Spleen (tissue), 11 donors: Measurements from ENCODE around the gene TCP11L2. TPM values are rescaled to one million over a fixed set of nuclear protein-coding genes. Genes with fewer than 3 reads are reported as not detected.

Experiments used
- DNase-seq: peaks from one replicate; pipeline ENCODE4 v3.0.0-alpha.2; 2020
- H3K27ac ChIP-seq, 8 donors: fragments of 200-600 bp; sonication (generic) in 7 of 8; 1 replicate in 4 of 8; 2 replicates in 4 of 8; pipeline versions ENCODE4 v1.5.0 to v1.8.0; 2016 to 2021; ENCODE audit warnings: inconsistent platforms in 4 of 8, mild to moderate bottlenecking in 4 of 8, moderate library complexity in 1 of 8
- H3K27me3 ChIP-seq, 7 donors: fragments of 200-600 bp; sonication (generic) in 6 of 7; replicated peaks in 1 of 7; 1 replicate in 4 of 7; 2 replicates in 3 of 7; pipeline versions ENCODE4 v1.5.0 to v1.8.0; 2016 to 2021; ENCODE audit warnings: inconsistent platforms in 3 of 7, mild to moderate bottlenecking in 1 of 7
- H3K36me3 ChIP-seq, 6 donors: fragments of 200-600 bp; sonication (generic) in 5 of 6; 1 replicate in 4 of 6; 2 replicates in 2 of 6; pipeline versions ENCODE4 v1.5.0 to v1.8.0; 2016 to 2021; ENCODE audit warnings: inconsistent platforms in 2 of 6
- H3K4me1 ChIP-seq, 6 donors: fragments of 200-600 bp; sonication (generic) in 5 of 6; 1 replicate in 3 of 6; 2 replicates in 3 of 6; pipeline versions ENCODE4 v1.5.0 to v1.8.0; 2016 to 2021; ENCODE audit warnings: inconsistent platforms in 3 of 6
- H3K4me3 ChIP-seq, 8 donors: fragments of 200-600 bp; sonication (generic) in 7 of 8; 1 replicate in 4 of 8; 2 replicates in 4 of 8; pipeline versions ENCODE4 v1.5.0 to v1.8.0; 2016 to 2021; ENCODE audit warnings: inconsistent platforms in 4 of 8, mild to moderate bottlenecking in 4 of 8, moderate library complexity in 2 of 8
- H3K9me3 ChIP-seq, 8 donors: fragments of 200-600 bp; sonication (generic) in 7 of 8; 1 replicate in 4 of 8; 2 replicates in 4 of 8; pipeline versions ENCODE4 v1.5.0 to v1.8.0; 2016 to 2021; ENCODE audit warnings: inconsistent platforms in 4 of 8
- POLR2A ChIP-seq, 3 donors: fragments of 450-650 bp; IDR thresholded peaks; one replicate each; pipeline ENCODE4 v1.5.1; 2017; ENCODE audit warnings: antibody characterized with exemption in 3 of 3, mild to moderate bottlenecking in 1 of 3
- POLR2AphosphoS5 ChIP-seq, 3 donors: sonication (generic); formaldehyde crosslinking; IDR thresholded peaks; one replicate each; pipeline ENCODE4 v1.5.1; 2017; ENCODE audit warnings: antibody characterized with exemption in 3 of 3
- WGBS, 5 donors: extraction: QIAGEN DNeasy Blood & Tissue Kit in 3 of 5; methylation state at CpG; one replicate each; pipeline versions ENCODE4 v1.1.5 to v1.1.7; 2013 to 2018; 5-methylcytosine and 5-hydroxymethylcytosine counted together
- intact Hi-C: fragments of 100-400 bp; cut with DNase I; formaldehyde crosslinking; loops from one replicate; pipeline ENCODE4 v1.15.0; 2023; ENCODE audit warnings: low total_unique reads
- polyA plus RNA-seq, 3 donors: library from polyadenylated mRNA; stranded (reverse); fragments of 200-250 nt; gene quantifications; one replicate each; pipeline ENCODE4 v1.2.1, GENCODE V29; 2013
- total RNA-seq, 7 donors: library from RNA; depleted of rRNA in 3 of 7; stranded (reverse); fragments of >200 nt in 3 of 7; fragmentation: NEBNext Ultra II Directional in 4 of 7; extraction: Animal tissue kit (Norgen Biotek cat#: 25700) in 4 of 7; gene quantifications; one replicate each; pipeline versions ENCODE4 v1.1.0 to v1.2.1, GENCODE V29; 2016 to 2021
- TF ChIP-seq, protein P1 (sequence below), 11 experiments: fragments of 200-600 bp in 7 of 11; fragments of 450-650 bp in 4 of 11; sonication (generic) in 4 of 11; IDR thresholded peaks in 8 of 11; conservative IDR thresholded peaks in 3 of 11; 1 replicate in 7 of 11; 2 replicates in 4 of 11; pipeline versions ENCODE4 v1.4.0 to v1.8.0; 2016 to 2021; ENCODE audit warnings: antibody characterized with exemption in 11 of 11, inconsistent platforms in 4 of 11, mild to moderate bottlenecking in 1 of 11
- donor health status: healthy with polysubstance abuse.
- donor health status: DM: no; HTN: no; CAD: no; lungs with moderate emphysema.
- donor health status: DM: no; HTN: no; CAD: no.
- donor health status: Bipolar disorder and iron deficiency.
- donor health status: healthy.
- donor health status: DM: no; HTN: no; CAD: no.
- donor health status: DM: yes; HTN: yes; CAD: no.

TCP11L2 gene
- total and polyA plus RNA-seq, 10 donors = 1.2 to 88.3 (median 45.8) TPM

DNA sequence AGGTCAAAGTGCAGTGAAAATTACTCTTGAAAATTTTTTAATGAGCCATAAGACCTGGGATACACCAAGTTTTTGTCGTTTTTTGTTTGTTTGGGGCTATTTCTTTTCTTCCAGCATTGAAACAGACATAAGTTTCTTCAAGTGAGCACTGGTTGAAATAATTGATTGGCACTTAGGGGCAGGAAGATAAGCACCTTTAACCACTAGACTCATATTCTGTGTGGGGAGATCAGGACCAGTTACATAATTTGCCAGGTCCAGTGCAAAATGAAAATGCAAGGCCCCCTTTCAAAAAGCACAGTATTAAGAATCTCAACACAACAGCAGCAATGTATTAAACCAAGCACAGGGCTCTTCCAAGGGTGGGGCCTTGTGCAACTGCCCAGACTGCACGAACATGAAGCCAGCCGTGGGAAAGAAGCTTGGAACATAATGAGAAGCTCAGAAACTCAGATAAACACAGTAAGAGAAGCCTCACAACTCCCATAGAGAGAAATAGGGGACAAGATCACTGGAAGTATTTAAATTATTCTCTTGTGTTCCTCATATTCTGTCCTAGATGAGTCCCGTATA, 3.2 kb upstream of the TCP11L2 start:
- TF ChIP-seq POLR2A (IDR thresholded peaks at IDR 0.05) = no peak
- no peak for TF ChIP-seq POLR2AphosphoS5 (IDR thresholded peaks at IDR 0.05)
- TF ChIP-seq, protein P1, sequence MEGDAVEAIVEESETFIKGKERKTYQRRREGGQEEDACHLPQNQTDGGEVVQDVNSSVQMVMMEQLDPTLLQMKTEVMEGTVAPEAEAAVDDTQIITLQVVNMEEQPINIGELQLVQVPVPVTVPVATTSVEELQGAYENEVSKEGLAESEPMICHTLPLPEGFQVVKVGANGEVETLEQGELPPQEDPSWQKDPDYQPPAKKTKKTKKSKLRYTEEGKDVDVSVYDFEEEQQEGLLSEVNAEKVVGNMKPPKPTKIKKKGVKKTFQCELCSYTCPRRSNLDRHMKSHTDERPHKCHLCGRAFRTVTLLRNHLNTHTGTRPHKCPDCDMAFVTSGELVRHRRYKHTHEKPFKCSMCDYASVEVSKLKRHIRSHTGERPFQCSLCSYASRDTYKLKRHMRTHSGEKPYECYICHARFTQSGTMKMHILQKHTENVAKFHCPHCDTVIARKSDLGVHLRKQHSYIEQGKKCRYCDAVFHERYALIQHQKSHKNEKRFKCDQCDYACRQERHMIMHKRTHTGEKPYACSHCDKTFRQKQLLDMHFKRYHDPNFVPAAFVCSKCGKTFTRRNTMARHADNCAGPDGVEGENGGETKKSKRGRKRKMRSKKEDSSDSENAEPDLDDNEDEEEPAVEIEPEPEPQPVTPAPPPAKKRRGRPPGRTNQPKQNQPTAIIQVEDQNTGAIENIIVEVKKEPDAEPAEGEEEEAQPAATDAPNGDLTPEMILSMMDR (IDR thresholded peaks at IDR 0.05 in 8 of 11, conservative IDR thresholded peaks at IDR 0.05 in 3 of 11) = no peak
- 73 to 89% (median 77%) methylated on average over 4 of the region's 4 CpGs for WGBS, 5 donors
- Histone ChIP-seq H3K4me3 (no peak overlapping the region), H3K4me1 (peaks cover 7 to 29% (median 20%) of the 10 kb centered on the region in 6 donors), H3K27ac (no peak overlapping the region), H3K27me3 (no peaks in the 10 kb centered on the region), H3K9me3 (no peaks in the 10 kb centered on the region), H3K36me3 (no peaks in the 10 kb centered on the region)
- DNase-seq = no peak
- intact Hi-C loops = no loop called here

DNA sequence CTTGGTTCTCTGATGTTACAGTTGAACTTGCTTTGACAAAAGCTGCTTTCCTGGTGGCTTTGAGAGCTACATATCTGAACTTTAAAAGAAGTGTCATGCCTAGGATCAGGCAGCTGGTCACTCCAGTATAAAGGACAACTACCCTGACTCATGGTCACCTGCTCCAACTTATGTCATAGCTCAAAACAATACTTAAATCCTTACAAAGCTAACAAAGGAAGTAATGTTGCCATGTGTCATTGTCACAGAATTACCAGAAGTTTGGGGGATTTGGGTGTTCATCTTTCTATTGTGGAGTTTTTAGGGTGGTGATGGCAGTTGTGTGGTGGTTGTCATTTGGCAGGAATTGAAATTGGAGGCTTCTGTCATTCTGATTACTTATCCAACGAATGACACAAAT, 1.8 kb upstream of the TCP11L2 start:
- H3K27me3 ChIP-seq = no peaks in the 10 kb centered on the region
- no peak overlapping the region for H3K4me3 ChIP-seq
- WGBS, 5 donors = 68 to 87% (median 79%) methylated on average over 1 of the region's 1 CpG
- H3K36me3 ChIP-seq = no peaks in the 10 kb centered on the region
- peaks cover 7 to 44% (median 34%) of the 10 kb centered on the region in 6 donors for H3K4me1 ChIP-seq
- H3K27ac ChIP-seq = peak overlapping the region in 5 of 8 donors; percentile 95 to 99 (median 97)
- no peak for TF ChIP-seq POLR2AphosphoS5 (IDR thresholded peaks at IDR 0.05)
- no peaks in the 10 kb centered on the region for H3K9me3 ChIP-seq
- no peak for DNase-seq
- intact Hi-C loops = loop anchor here (10.0 kb wide), 1 partner anchor 54 kb away; the partner anchor contains the start of gene POLR3B

DNA sequence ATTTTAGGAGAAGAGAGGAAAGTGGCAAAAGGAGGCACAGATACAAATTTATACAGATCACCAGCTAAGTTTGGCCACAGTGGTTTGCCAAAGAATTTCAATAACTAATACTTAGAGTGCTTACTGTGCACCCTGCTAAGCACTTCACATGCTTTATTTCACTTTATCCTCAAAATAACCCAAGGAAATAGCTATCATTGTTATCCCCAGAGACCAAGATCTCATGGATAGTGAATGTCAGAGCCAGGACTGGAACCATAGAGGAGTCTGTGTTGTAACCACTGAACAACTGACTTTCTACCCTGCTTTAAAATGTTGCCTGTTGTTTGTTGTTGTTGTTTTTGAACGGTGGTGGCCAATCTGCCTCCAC, 1.3 kb upstream of the TCP11L2 start:
- Histone ChIP-seq H3K4me1 (peaks cover 7 to 49% (median 39%) of the 10 kb centered on the region in 6 donors), H3K4me3 (peak overlapping the region in 2 of 8 donors; percentile 79 to 95), H3K27ac (peak overlapping the region; percentile 94 to 99 (median 96)), H3K36me3 (no peaks in the 10 kb centered on the region), H3K27me3 (no peaks in the 10 kb centered on the region), H3K9me3 (no peaks in the 10 kb centered on the region)
- WGBS, 5 donors = 21 to 24% (median 22%) methylated on average over 1 of the region's 1 CpG
- intact Hi-C loops = loop anchor here (10.0 kb wide), 1 partner anchor 54 kb away; the partner anchor contains the start of gene POLR3B
- TF ChIP-seq POLR2AphosphoS5 (IDR thresholded peaks at IDR 0.05) (no peak), POLR2A (IDR thresholded peaks at IDR 0.05) (no peak)
- TF ChIP-seq, protein P1 (IDR thresholded peaks at IDR 0.05 in 8 of 11, conservative IDR thresholded peaks at IDR 0.05 in 3 of 11) = no peak
- DNase-seq = no peak

DNA sequence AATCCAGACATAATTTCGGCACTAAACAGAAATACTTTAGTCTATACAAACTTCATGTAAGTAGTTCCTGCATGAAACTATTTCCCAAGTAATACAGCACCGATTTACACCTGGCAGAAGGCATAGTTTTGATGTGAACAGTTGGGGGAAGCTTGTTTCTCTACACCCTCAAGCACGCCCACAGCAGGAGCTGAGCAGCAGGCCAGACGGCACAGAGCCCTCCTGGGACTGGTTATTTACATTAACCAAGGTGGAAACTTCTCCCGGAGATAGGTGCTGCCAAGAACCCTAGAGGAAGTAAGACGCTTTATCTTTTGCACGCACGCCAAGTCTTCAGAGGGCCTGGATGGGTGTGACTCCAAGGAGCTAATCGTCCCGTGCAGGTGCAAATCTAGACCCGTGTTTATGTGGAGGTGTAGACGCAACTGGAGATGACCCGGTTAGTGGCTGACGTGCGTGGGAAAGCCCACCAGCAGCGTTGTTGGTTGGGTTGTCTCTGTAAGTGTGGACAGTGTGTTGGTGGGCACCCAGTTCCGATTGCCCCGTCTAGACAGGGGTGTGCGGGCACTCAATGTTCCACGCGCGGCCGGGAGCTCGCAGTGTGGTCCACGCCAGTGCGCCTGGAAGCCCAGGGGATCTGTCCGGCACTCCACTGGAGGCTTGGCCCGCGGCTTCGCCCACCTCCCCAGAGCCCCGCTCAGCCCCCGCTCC, 767 bp upstream of the TCP11L2 start:
- intact Hi-C loops = loop anchor here (10.0 kb wide), 1 partner anchor 53 kb away; the partner anchor contains the start of gene POLR3B
- DNase-seq = peak; percentile 89
- TF ChIP-seq, protein P1 (IDR thresholded peaks at IDR 0.05 in 8 of 11, conservative IDR thresholded peaks at IDR 0.05 in 3 of 11) = peak in 1 of 11 experiments; percentile 7
- peak in 2 of 3 donors; percentile 69 to 71 for TF ChIP-seq POLR2AphosphoS5 (IDR thresholded peaks at IDR 0.05)
- peak in 1 of 3 donors; percentile 30 for TF ChIP-seq POLR2A (IDR thresholded peaks at IDR 0.05)

More for the DNA sequence above, 767 bp upstream of the TCP11L2 start:
- Histone ChIP-seq H3K9me3 (no peaks in the 10 kb centered on the region), H3K27ac (peak overlapping the region; percentile 94 to 99 (median 96)), H3K27me3 (no peaks in the 10 kb centered on the region), H3K36me3 (no peaks in the 10 kb centered on the region), H3K4me3 (peak overlapping the region; percentile 12 to 99 (median 86)), H3K4me1 (peaks cover 9 to 54% (median 44%) of the 10 kb centered on the region in 6 donors)
- 1 to 4% (median 2%) methylated on average over 12 to 32 of the region's 32 CpGs for WGBS, 5 donors
